Measurements from ENCODE around the gene GOLGA6L10. TPM values are rescaled to one million over a fixed set of nuclear protein-coding genes. Genes with fewer than 3 reads are reported as not detected.
"Not testable (repeated sequence)": the region's sequence is repeated elsewhere in the genome, so short reads cannot be mapped to it uniquely, and the experiment has no call there.

GOLGA6L10 gene
- total RNA-seq, 1 experiment from 2014 or later = 1.1 TPM

GRCh38 chr15:82329039-82329438 is 20.2 kb downstream of the GOLGA6L10 start:
- H2AFZ ChIP-seq (ENCODE audit: low read length); H3K4me1 ChIP-seq (ENCODE audit: insufficient read depth, low read length); H3K9me3 ChIP-seq (ENCODE audit: low read length); H3K27me3 ChIP-seq (ENCODE audit: low read length); H3K9ac ChIP-seq (ENCODE audit: low read length); CTCF ChIA-PET; H3F3A ChIP-seq (ENCODE audit: low read length, unreplicated experiment); H3K79me2 ChIP-seq (ENCODE audit: low read length); H4K20me1 ChIP-seq (ENCODE audit: low read length); intact Hi-C loops (cut with micrococcal nuclease); H3K36me3 ChIP-seq (ENCODE audit: low read depth, low read length); H3K4me2 ChIP-seq (ENCODE audit: low read length); BruUV-seq (replicated peaks); POLR2A ChIA-PET (ENCODE audit: unreplicated experiment); H3K9me2 ChIP-seq (replicated peaks; ENCODE audit: low read length); DNase-seq; H3K4me3 ChIP-seq (ENCODE audit: low read length); H3K27ac ChIP-seq (ENCODE audit: low read length): not testable (repeated sequence)
- ATAC-seq = peak; percentile 54; the same call in 1 of the 2 replicates

- H4K20me1 ChIP-seq (ENCODE audit: low read length); POLR2A ChIA-PET (ENCODE audit: unreplicated experiment); H3F3A ChIP-seq (ENCODE audit: low read length, unreplicated experiment); H3K4me1 ChIP-seq (ENCODE audit: insufficient read depth, low read length); H3K4me3 ChIP-seq (ENCODE audit: low read length); H3K9me2 ChIP-seq (replicated peaks; ENCODE audit: low read length); H3K79me2 ChIP-seq (ENCODE audit: low read length); H3K9ac ChIP-seq (ENCODE audit: low read length); CTCF ChIA-PET; H2AFZ ChIP-seq (ENCODE audit: low read length); H3K27me3 ChIP-seq (ENCODE audit: low read length); intact Hi-C loops (cut with micrococcal nuclease); H3K9me3 ChIP-seq (ENCODE audit: low read length); H3K27ac ChIP-seq (ENCODE audit: low read length); BruUV-seq (replicated peaks); H3K36me3 ChIP-seq (ENCODE audit: low read depth, low read length); ATAC-seq; H3K4me2 ChIP-seq (ENCODE audit: low read length); DNase-seq: not testable (repeated sequence)
These were observed 21.9 kb downstream of the GOLGA6L10 start for GRCh38 chr15:82327372-82327771.

GRCh38 chr15:82326896-82327295 is 22.4 kb downstream of the GOLGA6L10 start:
- DNase-seq; intact Hi-C loops (cut with micrococcal nuclease); H3K79me2 ChIP-seq (ENCODE audit: low read length); H2AFZ ChIP-seq (ENCODE audit: low read length); H3K27ac ChIP-seq (ENCODE audit: low read length); H3K4me2 ChIP-seq (ENCODE audit: low read length); ATAC-seq; CTCF ChIA-PET; BruUV-seq (replicated peaks); H3K4me3 ChIP-seq (ENCODE audit: low read length); H3K9me2 ChIP-seq (replicated peaks; ENCODE audit: low read length); POLR2A ChIA-PET (ENCODE audit: unreplicated experiment); H3K27me3 ChIP-seq (ENCODE audit: low read length); H3K4me1 ChIP-seq (ENCODE audit: insufficient read depth, low read length); H4K20me1 ChIP-seq (ENCODE audit: low read length); H3K9me3 ChIP-seq (ENCODE audit: low read length); H3K9ac ChIP-seq (ENCODE audit: low read length); H3F3A ChIP-seq (ENCODE audit: low read length, unreplicated experiment); H3K36me3 ChIP-seq (ENCODE audit: low read depth, low read length): not testable (repeated sequence)

- H4K20me1 ChIP-seq (ENCODE audit: low read length); ATAC-seq; H3K9me2 ChIP-seq (replicated peaks; ENCODE audit: low read length); POLR2A ChIA-PET (ENCODE audit: unreplicated experiment); intact Hi-C loops (cut with micrococcal nuclease); H3F3A ChIP-seq (ENCODE audit: low read length, unreplicated experiment); H2AFZ ChIP-seq (ENCODE audit: low read length); H3K4me3 ChIP-seq (ENCODE audit: low read length); CTCF ChIA-PET; H3K9me3 ChIP-seq (ENCODE audit: low read length); H3K27me3 ChIP-seq (ENCODE audit: low read length); BruUV-seq (replicated peaks); H3K9ac ChIP-seq (ENCODE audit: low read length); H3K4me2 ChIP-seq (ENCODE audit: low read length); H3K27ac ChIP-seq (ENCODE audit: low read length); H3K79me2 ChIP-seq (ENCODE audit: low read length); H3K36me3 ChIP-seq (ENCODE audit: low read depth, low read length); DNase-seq; H3K4me1 ChIP-seq (ENCODE audit: insufficient read depth, low read length): not testable (repeated sequence)
These were observed 23.6 kb downstream of the GOLGA6L10 start for GRCh38 chr15:82325646-82326045.

GRCh38 chr15:82324831-82325230 is 24.4 kb downstream of the GOLGA6L10 start:
- H3K9me3 ChIP-seq (ENCODE audit: low read length); ATAC-seq; H3K4me2 ChIP-seq (ENCODE audit: low read length); H3F3A ChIP-seq (ENCODE audit: low read length, unreplicated experiment); H3K9ac ChIP-seq (ENCODE audit: low read length); POLR2A ChIA-PET (ENCODE audit: unreplicated experiment); H3K9me2 ChIP-seq (replicated peaks; ENCODE audit: low read length); DNase-seq; H3K27me3 ChIP-seq (ENCODE audit: low read length); CTCF ChIA-PET; H4K20me1 ChIP-seq (ENCODE audit: low read length); H3K27ac ChIP-seq (ENCODE audit: low read length); H2AFZ ChIP-seq (ENCODE audit: low read length); H3K4me1 ChIP-seq (ENCODE audit: insufficient read depth, low read length); intact Hi-C loops (cut with micrococcal nuclease); H3K4me3 ChIP-seq (ENCODE audit: low read length); BruUV-seq (replicated peaks); H3K36me3 ChIP-seq (ENCODE audit: low read depth, low read length); H3K79me2 ChIP-seq (ENCODE audit: low read length): not testable (repeated sequence)

- ATAC-seq; H3K9me3 ChIP-seq (ENCODE audit: low read length); H3K4me1 ChIP-seq (ENCODE audit: insufficient read depth, low read length); H3K27me3 ChIP-seq (ENCODE audit: low read length); DNase-seq; H3F3A ChIP-seq (ENCODE audit: low read length, unreplicated experiment); H3K79me2 ChIP-seq (ENCODE audit: low read length); H3K9me2 ChIP-seq (replicated peaks; ENCODE audit: low read length); H4K20me1 ChIP-seq (ENCODE audit: low read length); CTCF ChIA-PET; BruUV-seq (replicated peaks); POLR2A ChIA-PET (ENCODE audit: unreplicated experiment); H3K36me3 ChIP-seq (ENCODE audit: low read depth, low read length); H3K4me3 ChIP-seq (ENCODE audit: low read length); intact Hi-C loops (cut with micrococcal nuclease); H3K9ac ChIP-seq (ENCODE audit: low read length); H2AFZ ChIP-seq (ENCODE audit: low read length); H3K4me2 ChIP-seq (ENCODE audit: low read length); H3K27ac ChIP-seq (ENCODE audit: low read length): not testable (repeated sequence)
These were observed 26.8 kb downstream of the GOLGA6L10 start for GRCh38 chr15:82322488-82322887.

GRCh38 chr15:82320861-82321260 is 28.4 kb downstream of the GOLGA6L10 start:
- BruUV-seq (replicated peaks); H3K4me3 ChIP-seq (ENCODE audit: low read length); CTCF ChIA-PET; H3K27me3 ChIP-seq (ENCODE audit: low read length); H3K9me2 ChIP-seq (replicated peaks; ENCODE audit: low read length); H3K36me3 ChIP-seq (ENCODE audit: low read depth, low read length); ATAC-seq; DNase-seq; intact Hi-C loops (cut with micrococcal nuclease); H3K4me2 ChIP-seq (ENCODE audit: low read length); H4K20me1 ChIP-seq (ENCODE audit: low read length); H3K27ac ChIP-seq (ENCODE audit: low read length); H3K9ac ChIP-seq (ENCODE audit: low read length); H3F3A ChIP-seq (ENCODE audit: low read length, unreplicated experiment); H3K4me1 ChIP-seq (ENCODE audit: insufficient read depth, low read length); H2AFZ ChIP-seq (ENCODE audit: low read length); H3K79me2 ChIP-seq (ENCODE audit: low read length); POLR2A ChIA-PET (ENCODE audit: unreplicated experiment); H3K9me3 ChIP-seq (ENCODE audit: low read length): not testable (repeated sequence)
